ENCODE data around the gene KANK3. TPM values are rescaled to one million over a fixed set of nuclear protein-coding genes. Genes with fewer than 3 reads are reported as not detected.

KANK3 gene
- total RNA-seq, 1 donor from 2014 or later: 7.7 TPM

Other genes with a start within 250 kb of the KANK3 start
- gene FBN3, start 193.7 kb downstream of the KANK3 start, total RNA-seq: 0.09 TPM
- gene CERS4, start 133.9 kb downstream of the KANK3 start, total RNA-seq: 20.7 TPM
- 52.2 TPM for gene CD320, start 34.9 kb downstream of the KANK3 start, total RNA-seq
- gene NDUFA7, start 21.9 kb downstream of the KANK3 start, total RNA-seq: 45.2 TPM
- 1,184 TPM for gene RPS28, start 21.8 kb downstream of the KANK3 start, total RNA-seq
- gene ANGPTL4, start 20.9 kb upstream of the KANK3 start, total RNA-seq: 5.3 TPM
- gene RAB11B, start 47.1 kb upstream of the KANK3 start, total RNA-seq: 170 TPM
- gene MARCHF2, start 70.0 kb upstream of the KANK3 start, total RNA-seq: 45.8 TPM
- 152 TPM for gene HNRNPM, start 101.7 kb upstream of the KANK3 start, total RNA-seq
- 4.8 TPM for gene PRAM1, start 159.4 kb upstream of the KANK3 start, total RNA-seq
- 32.8 TPM for gene ZNF414, start 170.9 kb upstream of the KANK3 start, total RNA-seq
- 47.2 TPM for gene MYO1F, start 234.2 kb upstream of the KANK3 start, total RNA-seq

Measured in mucosa of gallbladder (tissue), 1 donor.